GM12878 (cell line): ENCODE results near the gene PHACTR1. TPM values are rescaled to one million over a fixed set of nuclear protein-coding genes. Genes with fewer than 3 reads are reported as not detected.

Source experiments
- ATAC-seq: fragments of 200-7000 bp; cut with Tn5 transposase; 3 replicates; pipeline ENCODE4 v1.9.1; 2020; ENCODE audit warnings: mild to moderate bottlenecking, moderate library complexity
- BruUV-seq: library from RNA; stranded (reverse); fragments of 400-500 nt; replicated peaks from 2 replicates; lab custom pipeline; 2021; lab: Mats Ljungman, UMichigan
- CTCF ChIA-PET: fragments of 300-600 bp; sonication (Branson Sonifier 250); formaldehyde crosslinking; extraction: SDS; loops from one replicate; lab custom pipeline; 2021; ENCODE audit warnings: inconsistent platforms; lab: Yijun Ruan, JAX
- POLR2A ChIA-PET: fragments of 350-600 bp; formaldehyde crosslinking; extraction: SDS; loops from one replicate; lab custom pipeline; 2021; ENCODE audit warnings: inconsistent platforms; lab: Charles Lee
- RAD21 ChIA-PET: fragments of 300-600 bp; sonication (Branson Sonifier 250); formaldehyde crosslinking; loops from one replicate; lab custom pipeline; 2023; ENCODE audit warnings: antibody characterized with exemption; ENCODE audit not compliant: unreplicated experiment; lab: Charles Lee
- SMC1A ChIA-PET: fragments of 300-600 bp; sonication (Branson Sonifier 250); formaldehyde crosslinking; loops from one replicate; lab custom pipeline; 2023; ENCODE audit not compliant: unreplicated experiment, uncharacterized antibody; lab: Charles Lee
- DNase-seq: peaks from one replicate; pipeline ENCODE4 v3.0.0-alpha.2; 2011; ENCODE audit warnings: low read depth, low spot score
- FAIRE-seq: peaks from 3 replicates; lab custom pipeline; 2011; peaks lifted over from hg19 to GRCh38; lab: Jason Lieb, UNC
- H2AFZ ChIP-seq: 2 replicates; pipeline ENCODE4 v1.6.0; 2011; ENCODE audit warnings: low read depth, low read length, control low read depth; ENCODE audit not compliant: control insufficient read depth
- H3K27ac ChIP-seq: 2 replicates; pipeline ENCODE4 v1.5.1; 2011; ENCODE audit warnings: control low read depth; ENCODE audit not compliant: control insufficient read depth, insufficient read depth
- H3K27me3 ChIP-seq, 2 experiments: replicated peaks in 1 of 2; 2 replicates each; pipeline versions ENCODE4 v1.6.0 to v1.6.1; 2011; ENCODE audit warnings: low read length in 1 of 2; ENCODE audit not compliant: control insufficient read depth in 2 of 2, insufficient read depth in 2 of 2
- H3K36me3 ChIP-seq, 2 experiments: 2 replicates each; pipeline ENCODE4 v1.5.1; 2011; ENCODE audit warnings: low read length in 1 of 2; ENCODE audit not compliant: control insufficient read depth in 2 of 2, insufficient read depth in 2 of 2
- H3K4me1 ChIP-seq: 2 replicates; pipeline ENCODE4 v1.6.1; 2011; ENCODE audit warnings: mild to moderate bottlenecking, low read length, moderate library complexity, mixed read lengths; ENCODE audit not compliant: control insufficient read depth, insufficient read depth
- H3K4me2 ChIP-seq: 2 replicates; pipeline ENCODE4 v1.6.0; 2011; ENCODE audit warnings: control low read depth; ENCODE audit not compliant: control insufficient read depth, insufficient read depth
- H3K4me3 ChIP-seq: fragments of 200-600 bp; sonication (generic); 2 replicates; pipeline ENCODE4 v1.5.1; 2016
- H3K79me2 ChIP-seq: 2 replicates; pipeline ENCODE4 v1.6.0; 2011; ENCODE audit warnings: low read length; ENCODE audit not compliant: control insufficient read depth, insufficient read depth
- H3K9ac ChIP-seq: 2 replicates; pipeline ENCODE4 v1.8.0; 2011; ENCODE audit warnings: low read length, control low read depth, mixed read lengths; ENCODE audit not compliant: control insufficient read depth, insufficient read depth
- H3K9me3 ChIP-seq: replicated peaks from 3 replicates; pipeline ENCODE4 v1.5.1; 2011; ENCODE audit warnings: mild to moderate bottlenecking, low read length; ENCODE audit not compliant: control insufficient read depth, insufficient read depth
- H4K20me1 ChIP-seq: 2 replicates; pipeline ENCODE4 v1.6.0; 2011; ENCODE audit not compliant: control insufficient read depth, insufficient read depth
- CBX3 ChIP-seq: fragments of 200-600 bp; sonication (generic); IDR thresholded peaks from 2 replicates; pipeline ENCODE4 v1.6.1; 2016; ENCODE audit warnings: low read depth, borderline replicate concordance
- CHD4 ChIP-seq: fragments of 200-600 bp; sonication (generic); IDR thresholded peaks from 2 replicates; pipeline ENCODE4 v1.6.1; 2016; ENCODE audit warnings: mild to moderate bottlenecking
- LARP7 ChIP-seq: fragments of 450-650 bp; IDR thresholded peaks from 2 replicates; pipeline ENCODE4 v1.6.1; 2017; ENCODE audit warnings: mild to moderate bottlenecking
- SREBF1 ChIP-seq: IDR thresholded peaks from 2 replicates; pipeline ENCODE4 v1.6.1; 2012; ENCODE audit warnings: mild to moderate bottlenecking, low read length
- SREBF2 ChIP-seq: IDR thresholded peaks from 2 replicates; pipeline ENCODE4 v1.6.1; 2012; ENCODE audit warnings: mild to moderate bottlenecking, low read length
- ZSCAN29 ChIP-seq: fragments of 450-650 bp; IDR thresholded peaks from 2 replicates; pipeline ENCODE4 v1.6.1; 2017; ENCODE audit warnings: mild to moderate bottlenecking, moderate library complexity
- WGBS: methylation state at CpG from one replicate; pipeline ENCODE4 v1.1.6; 2016; ENCODE audit warnings: low lambda C conversion rate; ENCODE audit not compliant: insufficient replicate concordance, insufficient coverage; ENCODE audit errors: missing lambda C conversion rate; 5-methylcytosine and 5-hydroxymethylcytosine counted together
- in situ Hi-C: fragments of 300-500 bp; cut with MboI; formaldehyde crosslinking; loops from 9 replicates; pipeline ENCODE4 v1.14.3; 2018; ENCODE audit warnings: mixed read lengths
- intact Hi-C: fragments of 100-400 bp; cut with micrococcal nuclease; formaldehyde crosslinking; loops from one replicate; pipeline ENCODE4 v1.14.2; 2022; ENCODE audit not compliant: unreplicated experiment
- polyA plus RNA-seq, 11 experiments: library from polyadenylated mRNA; depleted of rRNA in 4 of 11; unstranded in 6 of 11; stranded (reverse) in 5 of 11; fragments of >200 nt; fragmentation: Nextera tagmentation in 4 of 11; fragmentation: Illumina TruSeq in 1 of 11; extraction: Ambion mirVana in 4 of 11; extraction: Trizol in 1 of 11; gene quantifications; 1 replicate in 1 of 11; 2 replicates in 10 of 11; pipeline versions ENCODE4 v1.2.1 to v1.2.3, GENCODE V29; 2011 to 2016; ENCODE audit warnings: inconsistent platforms in 2 of 11, missing spikeins in 2 of 11, low read depth in 1 of 11
- total RNA-seq, 4 experiments: library from RNA; depleted of rRNA in 3 of 4; stranded (reverse); fragments of >200 nt in 3 of 4; fragmentation: Illumina TruSeq in 1 of 4; extraction: Trizol in 1 of 4; gene quantifications; 2 replicates each; pipeline versions ENCODE4 v1.2.1 to v1.2.3, GENCODE V29; 2013 to 2021
- TF ChIP-seq, protein P1 (sequence below): IDR thresholded peaks from 2 replicates; pipeline ENCODE4 v1.6.1; 2011; ENCODE audit warnings: borderline replicate concordance, low read depth, mild to moderate bottlenecking, moderate library complexity, mixed read lengths, low read length; ENCODE audit not compliant: insufficient read depth; ENCODE audit errors: extremely low read length
- TF ChIP-seq, protein P2 (sequence below): fragments of 450-650 bp; IDR thresholded peaks from 2 replicates; pipeline ENCODE4 v1.6.1; 2016; ENCODE audit warnings: mild to moderate bottlenecking, moderate library complexity, borderline replicate concordance

PHACTR1 gene
- total and polyA plus RNA-seq, 10 of the 15 experiments (the other 5 are each of a cell fraction or from before 2014, with no cell fraction given) = 34.2 to 94.6 (median 62.3) TPM

DNA sequence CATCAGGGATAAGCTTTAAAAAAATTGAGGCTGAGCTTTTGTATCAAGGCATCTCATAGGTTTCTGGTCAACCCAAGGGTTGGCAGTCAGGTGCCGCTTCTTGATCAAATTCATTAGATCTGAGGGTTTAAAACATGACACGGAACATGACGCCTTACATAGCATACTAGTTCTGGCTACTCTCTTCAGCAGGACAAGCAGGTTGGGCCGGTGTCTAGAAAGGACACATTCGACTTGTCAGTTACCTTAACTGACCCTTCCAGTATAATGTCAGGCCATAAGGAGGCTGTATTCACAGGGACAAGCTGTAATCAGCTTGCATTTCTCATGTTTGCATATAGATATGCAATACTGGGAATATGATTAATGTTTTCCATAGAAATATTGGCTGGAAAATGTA lies 65.6 kb downstream of the PHACTR1 start:
- no peaks in the 10 kb centered on the region for H3K9me3 ChIP-seq
- ChIA-PET CTCF (interaction anchor here (0.6 to 1.1 kb wide), 2 partner anchors 21 to 24 kb away, joined by 3 read pairs; no protein-coding TSS in a partner anchor), SMC1A (no interaction called here), RAD21 (no interaction called here), POLR2A (no interaction called here)
- no peak overlapping the region for H3K9ac ChIP-seq
- no peaks in the 10 kb centered on the region for H3K4me1 ChIP-seq
- no peaks in the 10 kb centered on the region for H3K79me2 ChIP-seq
- in situ Hi-C loops (no loop called here), intact Hi-C loops (no loop called here)
- H3K27ac ChIP-seq = no peak overlapping the region
- DNase-seq (no peak), ATAC-seq (no peak), FAIRE-seq (no peak)
- H3K4me2 ChIP-seq = no peak overlapping the region
- no peak overlapping the region for H3K4me3 ChIP-seq
- no peak overlapping the region for H2AFZ ChIP-seq
- H3K36me3 ChIP-seq = no peaks in the 10 kb centered on the region
- WGBS = 23% methylated on average over 5 of the region's 5 CpGs
- TF ChIP-seq CBX3 (no peak), ZSCAN29 (no peak), LARP7 (no peak), CHD4 (no peak), SREBF2 (no peak), SREBF1 (no peak)
- TF ChIP-seq, protein P1, sequence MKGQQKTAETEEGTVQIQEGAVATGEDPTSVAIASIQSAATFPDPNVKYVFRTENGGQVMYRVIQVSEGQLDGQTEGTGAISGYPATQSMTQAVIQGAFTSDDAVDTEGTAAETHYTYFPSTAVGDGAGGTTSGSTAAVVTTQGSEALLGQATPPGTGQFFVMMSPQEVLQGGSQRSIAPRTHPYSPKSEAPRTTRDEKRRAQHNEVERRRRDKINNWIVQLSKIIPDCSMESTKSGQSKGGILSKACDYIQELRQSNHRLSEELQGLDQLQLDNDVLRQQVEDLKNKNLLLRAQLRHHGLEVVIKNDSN = no peak
- TF ChIP-seq, protein P2, sequence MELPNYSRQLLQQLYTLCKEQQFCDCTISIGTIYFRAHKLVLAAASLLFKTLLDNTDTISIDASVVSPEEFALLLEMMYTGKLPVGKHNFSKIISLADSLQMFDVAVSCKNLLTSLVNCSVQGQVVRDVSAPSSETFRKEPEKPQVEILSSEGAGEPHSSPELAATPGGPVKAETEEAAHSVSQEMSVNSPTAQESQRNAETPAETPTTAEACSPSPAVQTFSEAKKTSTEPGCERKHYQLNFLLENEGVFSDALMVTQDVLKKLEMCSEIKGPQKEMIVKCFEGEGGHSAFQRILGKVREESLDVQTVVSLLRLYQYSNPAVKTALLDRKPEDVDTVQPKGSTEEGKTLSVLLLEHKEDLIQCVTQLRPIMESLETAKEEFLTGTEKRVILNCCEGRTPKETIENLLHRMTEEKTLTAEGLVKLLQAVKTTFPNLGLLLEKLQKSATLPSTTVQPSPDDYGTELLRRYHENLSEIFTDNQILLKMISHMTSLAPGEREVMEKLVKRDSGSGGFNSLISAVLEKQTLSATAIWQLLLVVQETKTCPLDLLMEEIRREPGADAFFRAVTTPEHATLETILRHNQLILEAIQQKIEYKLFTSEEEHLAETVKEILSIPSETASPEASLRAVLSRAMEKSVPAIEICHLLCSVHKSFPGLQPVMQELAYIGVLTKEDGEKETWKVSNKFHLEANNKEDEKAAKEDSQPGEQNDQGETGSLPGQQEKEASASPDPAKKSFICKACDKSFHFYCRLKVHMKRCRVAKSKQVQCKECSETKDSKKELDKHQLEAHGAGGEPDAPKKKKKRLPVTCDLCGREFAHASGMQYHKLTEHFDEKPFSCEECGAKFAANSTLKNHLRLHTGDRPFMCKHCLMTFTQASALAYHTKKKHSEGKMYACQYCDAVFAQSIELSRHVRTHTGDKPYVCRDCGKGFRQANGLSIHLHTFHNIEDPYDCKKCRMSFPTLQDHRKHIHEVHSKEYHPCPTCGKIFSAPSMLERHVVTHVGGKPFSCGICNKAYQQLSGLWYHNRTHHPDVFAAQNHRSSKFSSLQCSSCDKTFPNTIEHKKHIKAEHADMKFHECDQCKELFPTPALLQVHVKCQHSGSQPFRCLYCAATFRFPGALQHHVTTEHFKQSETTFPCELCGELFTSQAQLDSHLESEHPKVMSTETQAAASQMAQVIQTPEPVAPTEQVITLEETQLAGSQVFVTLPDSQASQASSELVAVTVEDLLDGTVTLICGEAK = no peak
- H4K20me1 ChIP-seq = no peaks in the 10 kb centered on the region
- 0 out of 4 replicates have a peak, but pooled peaks cover 0 to 2% of the 10 kb centered on the region in 2 experiments for H3K27me3 ChIP-seq
- BruUV-seq = no TSS peak
